Ishikawa (cell line): ENCODE results near the gene RASSF9.

Experiments used
- CEBPB ChIP-seq: IDR thresholded peaks from 2 replicates; pipeline ENCODE4 v1.6.1; 2012
- CREB1 ChIP-seq: IDR thresholded peaks from 2 replicates; pipeline ENCODE4 v1.6.1; 2012; ENCODE audit warnings: low read depth
- EGR1 ChIP-seq: IDR thresholded peaks from 2 replicates; pipeline ENCODE4 v1.6.1; 2012
- EP300 ChIP-seq: IDR thresholded peaks from 2 replicates; pipeline ENCODE4 v1.6.1; 2012; ENCODE audit warnings: borderline replicate concordance
- NFIC ChIP-seq: IDR thresholded peaks from 2 replicates; pipeline ENCODE4 v1.6.1; 2012
- TCF12 ChIP-seq: IDR thresholded peaks from 2 replicates; pipeline ENCODE4 v1.6.1; 2012; ENCODE audit warnings: low read depth
- USF1 ChIP-seq: IDR thresholded peaks from 2 replicates; pipeline ENCODE4 v1.6.1; 2012
- YY1 ChIP-seq: IDR thresholded peaks from 2 replicates; pipeline ENCODE4 v1.6.1; 2012; ENCODE audit warnings: low read depth
- ZBTB7A ChIP-seq: IDR thresholded peaks from 2 replicates; pipeline ENCODE4 v1.6.1; 2012; ENCODE audit warnings: low read depth
- TF ChIP-seq, protein P1 (sequence below): IDR thresholded peaks from 2 replicates; pipeline ENCODE4 v1.6.1; 2012; ENCODE audit warnings: low read depth, mild to moderate bottlenecking
- TF ChIP-seq, protein P2 (sequence below): IDR thresholded peaks from 2 replicates; pipeline ENCODE4 v1.6.1; 2012

GRCh38 chr12:85804663-85805062 is 31.5 kb downstream of the RASSF9 start:
- TF ChIP-seq CEBPB (no peak), EGR1 (no peak), NFIC (no peak), TCF12 (no peak), EP300 (no peak), USF1 (no peak), CREB1 (no peak), YY1 (no peak), ZBTB7A (no peak)
- TF ChIP-seq, protein P1, sequence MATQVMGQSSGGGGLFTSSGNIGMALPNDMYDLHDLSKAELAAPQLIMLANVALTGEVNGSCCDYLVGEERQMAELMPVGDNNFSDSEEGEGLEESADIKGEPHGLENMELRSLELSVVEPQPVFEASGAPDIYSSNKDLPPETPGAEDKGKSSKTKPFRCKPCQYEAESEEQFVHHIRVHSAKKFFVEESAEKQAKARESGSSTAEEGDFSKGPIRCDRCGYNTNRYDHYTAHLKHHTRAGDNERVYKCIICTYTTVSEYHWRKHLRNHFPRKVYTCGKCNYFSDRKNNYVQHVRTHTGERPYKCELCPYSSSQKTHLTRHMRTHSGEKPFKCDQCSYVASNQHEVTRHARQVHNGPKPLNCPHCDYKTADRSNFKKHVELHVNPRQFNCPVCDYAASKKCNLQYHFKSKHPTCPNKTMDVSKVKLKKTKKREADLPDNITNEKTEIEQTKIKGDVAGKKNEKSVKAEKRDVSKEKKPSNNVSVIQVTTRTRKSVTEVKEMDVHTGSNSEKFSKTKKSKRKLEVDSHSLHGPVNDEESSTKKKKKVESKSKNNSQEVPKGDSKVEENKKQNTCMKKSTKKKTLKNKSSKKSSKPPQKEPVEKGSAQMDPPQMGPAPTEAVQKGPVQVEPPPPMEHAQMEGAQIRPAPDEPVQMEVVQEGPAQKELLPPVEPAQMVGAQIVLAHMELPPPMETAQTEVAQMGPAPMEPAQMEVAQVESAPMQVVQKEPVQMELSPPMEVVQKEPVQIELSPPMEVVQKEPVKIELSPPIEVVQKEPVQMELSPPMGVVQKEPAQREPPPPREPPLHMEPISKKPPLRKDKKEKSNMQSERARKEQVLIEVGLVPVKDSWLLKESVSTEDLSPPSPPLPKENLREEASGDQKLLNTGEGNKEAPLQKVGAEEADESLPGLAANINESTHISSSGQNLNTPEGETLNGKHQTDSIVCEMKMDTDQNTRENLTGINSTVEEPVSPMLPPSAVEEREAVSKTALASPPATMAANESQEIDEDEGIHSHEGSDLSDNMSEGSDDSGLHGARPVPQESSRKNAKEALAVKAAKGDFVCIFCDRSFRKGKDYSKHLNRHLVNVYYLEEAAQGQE: no peak
- TF ChIP-seq, protein P2, sequence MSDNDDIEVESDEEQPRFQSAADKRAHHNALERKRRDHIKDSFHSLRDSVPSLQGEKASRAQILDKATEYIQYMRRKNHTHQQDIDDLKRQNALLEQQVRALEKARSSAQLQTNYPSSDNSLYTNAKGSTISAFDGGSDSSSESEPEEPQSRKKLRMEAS: no peak
